Mesenchymal stem cell (in vitro differentiated cells and primary cell): ENCODE data around the gene SLC11A2.

Experiments
- DNase-seq: peaks from one replicate; pipeline ENCODE4 v3.0.0-alpha.2; 2013
- H2AFZ ChIP-seq: one replicate; pipeline ENCODE4 v1.6.1; 2013; ENCODE audit warnings: low read depth, mild to moderate bottlenecking, control low read depth, inconsistent platforms, low read length, moderate library complexity
- H2AK5ac ChIP-seq: 2 replicates; pipeline ENCODE4 v1.6.1; 2013; ENCODE audit warnings: low read length, moderate library complexity, mild to moderate bottlenecking, inconsistent platforms; ENCODE audit not compliant: severe bottlenecking
- H2BK120ac ChIP-seq: one replicate; pipeline ENCODE4 v1.6.1; 2013; ENCODE audit warnings: low read depth, mild to moderate bottlenecking, inconsistent platforms, low read length, moderate library complexity
- H2BK12ac ChIP-seq, 2 experiments: one replicate each; pipeline ENCODE4 v1.6.1; 2013; ENCODE audit warnings: inconsistent platforms in 2 of 2, low read length in 2 of 2, mild to moderate bottlenecking in 2 of 2, moderate library complexity in 2 of 2, control low read depth in 1 of 2
- H2BK15ac ChIP-seq: one replicate; pipeline ENCODE4 v1.6.1; 2013; ENCODE audit warnings: mild to moderate bottlenecking, low read depth, inconsistent platforms; ENCODE audit not compliant: poor library complexity, severe bottlenecking
- H2BK5ac ChIP-seq: 2 replicates; pipeline ENCODE4 v1.6.1; 2013; ENCODE audit warnings: low read depth, mild to moderate bottlenecking, low read length, control low read depth, inconsistent platforms; ENCODE audit not compliant: poor library complexity, severe bottlenecking
- H3K14ac ChIP-seq, 2 experiments: one replicate each; pipeline ENCODE4 v1.6.1; 2013; ENCODE audit warnings: inconsistent platforms in 2 of 2, low read length in 2 of 2, control low read depth in 1 of 2, mild to moderate bottlenecking in 1 of 2, moderate library complexity in 1 of 2
- H3K18ac ChIP-seq, 2 experiments: one replicate each; pipeline ENCODE4 v1.6.1; 2013; ENCODE audit warnings: inconsistent platforms in 2 of 2, low read length in 2 of 2, control low read depth in 1 of 2, low read depth in 1 of 2, mild to moderate bottlenecking in 1 of 2
- H3K23ac ChIP-seq, 2 experiments: one replicate each; pipeline ENCODE4 v1.6.1; 2013; ENCODE audit warnings: inconsistent platforms in 2 of 2, low read length in 2 of 2, mild to moderate bottlenecking in 2 of 2, moderate library complexity in 2 of 2, control low read depth in 1 of 2
- H3K27ac ChIP-seq: 2 replicates; pipeline ENCODE4 v1.5.1; 2013; ENCODE audit warnings: mild to moderate bottlenecking, moderate library complexity, low read length, control low read depth, inconsistent platforms; ENCODE audit not compliant: poor library complexity, severe bottlenecking
- H3K27me3 ChIP-seq, 2 experiments: 2 replicates each; pipeline versions ENCODE4 v1.6.1 to v1.7.0; 2013; ENCODE audit warnings: low read length in 2 of 2, mild to moderate bottlenecking in 2 of 2, moderate library complexity in 2 of 2, control low read depth in 1 of 2, inconsistent platforms in 1 of 2; ENCODE audit not compliant: control insufficient read depth in 1 of 2, insufficient read depth in 1 of 2
- H3K36me3 ChIP-seq, 2 experiments: 2 replicates each; pipeline versions ENCODE4 v1.6.1 to v1.7.0; 2013; ENCODE audit warnings: low read length in 2 of 2, control low read depth in 1 of 2, inconsistent platforms in 1 of 2, low read depth in 1 of 2, mild to moderate bottlenecking in 1 of 2; ENCODE audit not compliant: insufficient read depth in 2 of 2, control insufficient read depth in 1 of 2
- H3K4ac ChIP-seq, 2 experiments: one replicate each; pipeline ENCODE4 v1.6.1; 2013; ENCODE audit warnings: inconsistent platforms in 2 of 2, low read length in 2 of 2, mild to moderate bottlenecking in 2 of 2, moderate library complexity in 2 of 2, control low read depth in 1 of 2, low read depth in 1 of 2
- H3K4me1 ChIP-seq: 2 replicates; pipeline ENCODE4 v1.6.1; 2013; ENCODE audit warnings: low read depth, low read length, control low read depth; ENCODE audit not compliant: control insufficient read depth, insufficient read depth
- H3K4me2 ChIP-seq: 2 replicates; pipeline ENCODE4 v1.6.1; 2013; ENCODE audit warnings: low read length, mild to moderate bottlenecking, inconsistent platforms; ENCODE audit not compliant: poor library complexity, severe bottlenecking
- H3K4me3 ChIP-seq, 2 experiments: 2 replicates each; pipeline versions ENCODE4 v1.5.1 to v1.7.0; 2013; ENCODE audit warnings: low read length in 2 of 2, mild to moderate bottlenecking in 2 of 2, control low read depth in 1 of 2, low read depth in 1 of 2; ENCODE audit not compliant: insufficient read depth in 1 of 2
- H3K79me1 ChIP-seq: replicated peaks from 2 replicates; pipeline ENCODE4 v1.6.1; 2013; ENCODE audit warnings: mild to moderate bottlenecking, control low read depth, low read length, inconsistent platforms; ENCODE audit not compliant: poor library complexity, severe bottlenecking
- H3K9ac ChIP-seq: 2 replicates; pipeline ENCODE4 v1.7.0; 2013; ENCODE audit warnings: mild to moderate bottlenecking, low read length, moderate library complexity
- H3K9me3 ChIP-seq: 2 replicates; pipeline ENCODE4 v1.7.0; 2013; ENCODE audit warnings: mild to moderate bottlenecking, low read length; ENCODE audit not compliant: control insufficient read depth
- H4K8ac ChIP-seq: one replicate; pipeline ENCODE4 v1.6.1; 2013; ENCODE audit warnings: inconsistent platforms, mild to moderate bottlenecking, low read length, moderate library complexity
- H4K91ac ChIP-seq: one replicate; pipeline ENCODE4 v1.6.1; 2013; ENCODE audit warnings: mild to moderate bottlenecking, low read length, inconsistent platforms
- WGBS: methylation state at CpG from one replicate; pipeline ENCODE4 v1.1.7; 2013; ENCODE audit warnings: mixed read lengths; 5-methylcytosine and 5-hydroxymethylcytosine counted together

The SLC11A2 gene

GRCh38 chr12:50934981-50935807 lies 91.0 kb downstream of the SLC11A2 start:
- Histone ChIP-seq H2AK5ac (no peak overlapping the region), H3K9ac (peak overlapping the region; percentile 69), H3K27ac (no peak overlapping the region), H2BK120ac (peak overlapping the region; percentile 86), H3K79me1 (no peaks in the 10 kb centered on the region), H3K4ac (peak overlapping the region in 1 of 2 experiments; percentile 19), H3K36me3 (peaks cover 0 to 31% of the 10 kb centered on the region in 2 experiments), H4K91ac (peak overlapping the region; percentile 41), H3K23ac (no peak overlapping the region), H4K8ac (no peak overlapping the region), H2BK12ac (peak overlapping the region; percentile 15 to 71), H3K4me1 (peaks cover 2% of the 10 kb centered on the region), H3K18ac (peak overlapping the region; percentile 77 to 91), H2BK15ac (peak overlapping the region; percentile 87), H3K4me2 (no peak overlapping the region), H2AFZ (no peak overlapping the region), H3K9me3 (peaks cover 6% of the 10 kb centered on the region), H3K27me3 (no peaks in the 10 kb centered on the region), H3K4me3 (peak overlapping the region in 1 of 2 experiments; percentile 27), H3K14ac (no peak overlapping the region), H2BK5ac (no peak overlapping the region)
- DNase-seq = peak; percentile 81
- 64% methylated on average over 3 of the region's 6 CpGs for WGBS

- no peak overlapping the region for H2BK5ac ChIP-seq
- no peaks in the 10 kb centered on the region for H3K79me1 ChIP-seq
- no peak overlapping the region for H2AK5ac ChIP-seq
- H4K8ac ChIP-seq = no peak overlapping the region
- no peak overlapping the region for H4K91ac ChIP-seq
- H3K4me2 ChIP-seq = no peak overlapping the region
- WGBS = 56% methylated on average over 3 of the region's 3 CpGs
- no peaks in the 10 kb centered on the region for H3K27me3 ChIP-seq
- H3K4me3 ChIP-seq = peak overlapping the region in 1 of 2 experiments; percentile 27
- peak overlapping the region in 1 of 2 experiments; percentile 81 for H2BK12ac ChIP-seq
- peak overlapping the region; percentile 51 for H2BK120ac ChIP-seq
- no peak overlapping the region for H2BK15ac ChIP-seq
- H3K18ac ChIP-seq = peak overlapping the region; percentile 37 to 57
- no peak overlapping the region for H3K27ac ChIP-seq
- peak overlapping the region in 1 of 2 experiments; percentile 36 for H3K4ac ChIP-seq
- H3K4me1 ChIP-seq = peaks cover 2% of the 10 kb centered on the region
- no peak overlapping the region for H2AFZ ChIP-seq
- peak overlapping the region; percentile 69 for H3K9ac ChIP-seq
- no peak for DNase-seq
- H3K23ac ChIP-seq = no peak overlapping the region
- H3K36me3 ChIP-seq = peaks cover 0 to 37% of the 10 kb centered on the region in 2 experiments
- no peak overlapping the region for H3K14ac ChIP-seq
- H3K9me3 ChIP-seq = peaks cover 6% of the 10 kb centered on the region
Observed at GRCh38 chr12:50934371-50934851, 91.8 kb downstream of the SLC11A2 start.

- Histone ChIP-seq H3K36me3 (peaks cover 0 to 37% of the 10 kb centered on the region in 2 experiments), H3K4me1 (peaks cover 2% of the 10 kb centered on the region), H3K79me1 (no peaks in the 10 kb centered on the region), H2BK15ac (no peak overlapping the region), H2BK12ac (peak overlapping the region in 1 of 2 experiments; percentile 2), H3K4me2 (no peak overlapping the region), H2BK5ac (no peak overlapping the region), H4K91ac (peak overlapping the region; percentile 5), H4K8ac (peak overlapping the region; percentile 57), H3K27ac (no peak overlapping the region), H3K14ac (no peak overlapping the region), H3K9ac (no peak overlapping the region), H3K9me3 (peaks cover 6% of the 10 kb centered on the region), H2BK120ac (no peak overlapping the region), H3K18ac (peak overlapping the region; percentile 33 to 44), H2AK5ac (no peak overlapping the region), H2AFZ (no peak overlapping the region), H3K23ac (no peak overlapping the region), H3K4ac (peak overlapping the region in 1 of 2 experiments; percentile 60), H3K27me3 (no peaks in the 10 kb centered on the region), H3K4me3 (no peak overlapping the region)
- DNase-seq = peak; percentile 79
- WGBS = 100% methylated on average over 2 of the region's 2 CpGs
Observed at GRCh38 chr12:50933459-50934124, 92.6 kb downstream of the SLC11A2 start.

- Histone ChIP-seq H3K4me3 (no peak overlapping the region), H3K23ac (no peak overlapping the region), H3K4ac (no peak overlapping the region), H3K36me3 (peaks cover 0 to 37% of the 10 kb centered on the region in 2 experiments), H3K4me2 (no peak overlapping the region), H2AFZ (no peak overlapping the region), H2BK5ac (no peak overlapping the region), H3K9ac (no peak overlapping the region), H2BK12ac (no peak overlapping the region), H3K27ac (no peak overlapping the region), H4K8ac (no peak overlapping the region), H2AK5ac (no peak overlapping the region), H4K91ac (no peak overlapping the region), H3K27me3 (no peaks in the 10 kb centered on the region), H2BK15ac (no peak overlapping the region), H2BK120ac (no peak overlapping the region), H3K9me3 (peaks cover 6% of the 10 kb centered on the region), H3K14ac (no peak overlapping the region), H3K4me1 (peaks cover 5% of the 10 kb centered on the region), H3K18ac (no peak overlapping the region), H3K79me1 (no peaks in the 10 kb centered on the region)
- no peak for DNase-seq
- 90% methylated on average over 2 of the region's 2 CpGs for WGBS
Observed at GRCh38 chr12:50932787-50933280, 93.3 kb downstream of the SLC11A2 start.
